ENCODE measurements around the gene CNTN6. TPM values are rescaled to one million over a fixed set of nuclear protein-coding genes. Genes with fewer than 3 reads are reported as not detected.

The CNTN6 gene
- total RNA-seq, 1 experiment from 2014 or later = not detected

GRCh38 chr3:1294586-1294985, 201.8 kb downstream of the CNTN6 start:
- H3K27me3 Mint-ChIP-seq (ENCODE audit: low read depth) = peaks cover 7% of the 10 kb centered on the region; the same call in 1 of the 2 replicates
- H3K9me3 Mint-ChIP-seq = peaks cover 82% of the 10 kb centered on the region
- peaks cover 63% of the 10 kb centered on the region for H3K36me3 Mint-ChIP-seq
- no peak overlapping the region for H3K27ac Mint-ChIP-seq
- no peak overlapping the region for H3K4me3 Mint-ChIP-seq
- ChIA-PET POLR2A (no interaction called here), CTCF (no interaction called here)
- DNase-seq (ENCODE audit: low spot score) (no peak), ATAC-seq (no peak)
- no peaks in the 10 kb centered on the region for H3K4me1 Mint-ChIP-seq
- TF ChIP-seq TP53 (CRISPR knock-in tag; IDR thresholded peaks at IDR 0.05) = no peak
- TF ChIP-seq HMGXB4 (CRISPR knock-in tag; IDR thresholded peaks at IDR 0.05) = no peak
- no peak for TF ChIP-seq ETV6 (CRISPR knock-in tag; IDR thresholded peaks at IDR 0.05)
- TF ChIP-seq USF2 (CRISPR knock-in tag; IDR thresholded peaks at IDR 0.05) = no peak
- no peak for TF ChIP-seq SMAD4 (CRISPR knock-in tag; IDR thresholded peaks at IDR 0.05)
- no peak for TF ChIP-seq SMAD3 (CRISPR knock-in tag; IDR thresholded peaks at IDR 0.05; ENCODE audit: borderline replicate concordance)
- no peak for TF ChIP-seq CREM (CRISPR knock-in tag; IDR thresholded peaks at IDR 0.05)
- TF ChIP-seq GABPB1 (CRISPR knock-in tag; IDR thresholded peaks at IDR 0.05) = no peak
- TF ChIP-seq MAX (CRISPR knock-in tag; IDR thresholded peaks at IDR 0.05) = no peak
- no peak for TF ChIP-seq GRHL2 (CRISPR knock-in tag; IDR thresholded peaks at IDR 0.05; ENCODE audit: insufficient replicate concordance, severe bottlenecking)
- TF ChIP-seq ZNF512 (CRISPR knock-in tag; IDR thresholded peaks at IDR 0.05; ENCODE audit: borderline replicate concordance) = no peak

GRCh38 chr3:1318296-1319005, 225.6 kb downstream of the CNTN6 start:
- ChIA-PET CTCF (no interaction called here), POLR2A (no interaction called here)
- peaks cover 55% of the 10 kb centered on the region for H3K9me3 Mint-ChIP-seq
- H3K27ac Mint-ChIP-seq = no peak overlapping the region
- ATAC-seq (no peak), DNase-seq (ENCODE audit: low spot score) (no peak)
- no peak overlapping the region for H3K4me3 Mint-ChIP-seq
- TF ChIP-seq ZNF416 (CRISPR knock-in tag; IDR thresholded peaks at IDR 0.05) = no peak
- no peak for TF ChIP-seq ATF6 (CRISPR knock-in tag; IDR thresholded peaks at IDR 0.05)
- peaks cover 38% of the 10 kb centered on the region for H3K36me3 Mint-ChIP-seq
- H3K27me3 Mint-ChIP-seq (ENCODE audit: low read depth) = peaks cover 3% of the 10 kb centered on the region; the same call in 1 of the 2 replicates
- no peaks in the 10 kb centered on the region for H3K4me1 Mint-ChIP-seq

- H3K9me3 Mint-ChIP-seq = peaks cover 76% of the 10 kb centered on the region
- H3K4me3 Mint-ChIP-seq = no peak overlapping the region
- ChIA-PET POLR2A (no interaction called here), CTCF (no interaction called here)
- H3K36me3 Mint-ChIP-seq = peaks cover 71% of the 10 kb centered on the region
- H3K27ac Mint-ChIP-seq = no peak overlapping the region
- ATAC-seq (no peak), DNase-seq (ENCODE audit: low spot score) (no peak)
- H3K27me3 Mint-ChIP-seq (ENCODE audit: low read depth) = peaks cover 5% of the 10 kb centered on the region; the same call in 1 of the 2 replicates
- H3K4me1 Mint-ChIP-seq = no peaks in the 10 kb centered on the region
- TF ChIP-seq NR3C1 (CRISPR knock-in tag; conservative IDR thresholded peaks at IDR 0.05; ENCODE audit: low read depth) (no peak), ZNF671 (CRISPR knock-in tag; IDR thresholded peaks at IDR 0.05) (no peak), PRRX2 (CRISPR knock-in tag; IDR thresholded peaks at IDR 0.05) (no peak), ZNF423 (CRISPR knock-in tag; IDR thresholded peaks at IDR 0.05) (no peak), KAT7 (CRISPR knock-in tag; IDR thresholded peaks at IDR 0.05; ENCODE audit: borderline replicate concordance) (no peak), ZNF396 (CRISPR knock-in tag; IDR thresholded peaks at IDR 0.05; ENCODE audit: borderline replicate concordance) (no peak), ZBTB21 (CRISPR knock-in tag; IDR thresholded peaks at IDR 0.05; ENCODE audit: borderline replicate concordance) (no peak), E2F5 (CRISPR knock-in tag; IDR thresholded peaks at IDR 0.05) (no peak), ZNF138 (CRISPR knock-in tag; conservative IDR thresholded peaks at IDR 0.05) (no peak), USF2 (CRISPR knock-in tag; IDR thresholded peaks at IDR 0.05) (no peak), TEAD4 (CRISPR knock-in tag; IDR thresholded peaks at IDR 0.05) (no peak), ZMAT4 (CRISPR knock-in tag; IDR thresholded peaks at IDR 0.05) (no peak), ETV6 (CRISPR knock-in tag; IDR thresholded peaks at IDR 0.05) (no peak)
Observed at GRCh38 chr3:1326546-1326945, 233.7 kb downstream of the CNTN6 start.
